ENCODE results near the gene FRMPD2. TPM values are rescaled to one million over a fixed set of nuclear protein-coding genes. Genes with fewer than 3 reads are reported as not detected.

The FRMPD2 gene
- total RNA-seq, 4 donors from 2014 or later = 0.80 TPM; not detected in 3

DNA sequence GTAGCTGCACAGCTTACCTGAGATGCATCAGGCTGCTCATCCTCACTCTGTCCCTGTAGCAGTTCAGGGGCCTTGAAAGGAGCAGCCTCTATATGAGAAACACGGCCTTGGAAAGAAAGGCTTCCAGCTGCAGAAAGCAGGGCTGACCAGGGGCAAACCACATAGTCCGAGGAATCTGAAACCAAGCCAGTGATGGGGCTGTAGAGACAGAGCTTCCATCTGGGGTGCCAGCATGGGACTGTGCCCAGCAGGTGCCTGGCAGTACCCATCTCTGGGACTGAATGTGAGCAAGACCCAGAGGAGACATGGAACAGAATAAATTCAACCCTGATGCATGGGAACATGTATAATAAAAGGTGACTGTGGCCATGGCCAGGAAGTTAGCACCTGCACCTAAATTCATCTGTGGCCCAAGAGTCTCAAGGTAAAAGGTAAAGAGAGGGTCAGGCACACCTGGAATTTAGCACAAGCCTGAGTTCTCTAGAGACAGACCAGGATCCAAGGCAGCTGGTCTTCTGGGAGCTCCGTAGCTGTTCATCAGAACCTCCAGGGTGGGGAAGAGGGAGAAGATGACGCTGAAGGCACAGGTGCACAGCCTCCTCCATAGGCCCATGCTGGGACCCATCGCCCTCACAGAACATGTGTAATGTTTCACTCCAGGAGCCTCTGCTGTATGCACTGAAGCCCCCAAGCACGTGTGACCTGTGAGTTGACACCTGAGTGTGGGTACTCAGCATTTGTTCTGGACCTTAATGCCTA lies 25.3 kb downstream of the FRMPD2 start:
- Histone ChIP-seq H3K36me3 (no peaks in the 10 kb centered on the region), H3K4me3 (no peak overlapping the region), H3K9me3 (no peaks in the 10 kb centered on the region), H3K27me3 (no peaks in the 10 kb centered on the region), H3K4me1 (peaks cover 0 to 8% (median 3%) of the 10 kb centered on the region in 4 donors), H3K27ac (no peak overlapping the region)
- in situ Hi-C loops (cut with MboI; ENCODE audit: low pct_ligation_motif_present in 1 of 4, low pct_unique_long_range_greater_than_20kb in 1 of 4, low sequenced_read_pairs in 3 of 4) = no loop called here
- intact Hi-C loops (cut with DNase I; ENCODE audit: low total_unique reads) = no loop called here
- WGBS, 2 donors (ENCODE audit: low coverage in 1 of 2) = 86% methylated on average over 6 of the region's 6 CpGs; no CpG with 5 or more reads in 1 of the 2 donors
- no peak for DNase-seq
- no peak for TF ChIP-seq EP300 (IDR thresholded peaks at IDR 0.05; ENCODE audit: low read depth)

DNA sequence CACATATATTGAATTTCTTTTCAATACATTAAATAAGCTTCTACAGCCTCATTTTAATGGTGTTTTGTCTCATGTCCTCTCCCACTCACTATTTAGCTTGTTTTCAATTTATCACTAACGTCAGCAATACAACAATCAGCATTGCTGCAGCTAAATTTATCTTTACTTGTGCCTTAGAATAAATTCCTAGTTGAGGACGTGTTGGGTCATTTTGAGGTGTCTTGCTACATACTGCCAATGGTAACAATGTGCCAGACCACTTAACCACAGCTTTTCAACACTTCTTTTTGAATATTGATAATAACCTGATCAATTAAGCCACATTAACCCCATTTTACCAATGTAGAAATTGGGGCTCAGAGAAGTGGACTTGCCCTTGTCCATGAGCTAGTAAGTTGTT lies 26.0 kb downstream of the FRMPD2 start:
- no peak for TF ChIP-seq POLR2A (IDR thresholded peaks at IDR 0.05)
- TF ChIP-seq POLR2AphosphoS5 (IDR thresholded peaks at IDR 0.05) = no peak
- no peak for TF ChIP-seq EP300 (IDR thresholded peaks at IDR 0.05; ENCODE audit: low read depth)
- TF ChIP-seq, protein P1, sequence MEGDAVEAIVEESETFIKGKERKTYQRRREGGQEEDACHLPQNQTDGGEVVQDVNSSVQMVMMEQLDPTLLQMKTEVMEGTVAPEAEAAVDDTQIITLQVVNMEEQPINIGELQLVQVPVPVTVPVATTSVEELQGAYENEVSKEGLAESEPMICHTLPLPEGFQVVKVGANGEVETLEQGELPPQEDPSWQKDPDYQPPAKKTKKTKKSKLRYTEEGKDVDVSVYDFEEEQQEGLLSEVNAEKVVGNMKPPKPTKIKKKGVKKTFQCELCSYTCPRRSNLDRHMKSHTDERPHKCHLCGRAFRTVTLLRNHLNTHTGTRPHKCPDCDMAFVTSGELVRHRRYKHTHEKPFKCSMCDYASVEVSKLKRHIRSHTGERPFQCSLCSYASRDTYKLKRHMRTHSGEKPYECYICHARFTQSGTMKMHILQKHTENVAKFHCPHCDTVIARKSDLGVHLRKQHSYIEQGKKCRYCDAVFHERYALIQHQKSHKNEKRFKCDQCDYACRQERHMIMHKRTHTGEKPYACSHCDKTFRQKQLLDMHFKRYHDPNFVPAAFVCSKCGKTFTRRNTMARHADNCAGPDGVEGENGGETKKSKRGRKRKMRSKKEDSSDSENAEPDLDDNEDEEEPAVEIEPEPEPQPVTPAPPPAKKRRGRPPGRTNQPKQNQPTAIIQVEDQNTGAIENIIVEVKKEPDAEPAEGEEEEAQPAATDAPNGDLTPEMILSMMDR (IDR thresholded peaks at IDR 0.05) = no peak
- 54% methylated on average over 2 of the region's 2 CpGs; no CpG with 5 or more reads in 1 of the 2 donors for WGBS, 2 donors (ENCODE audit: low coverage in 1 of 2)
- in situ Hi-C loops (cut with MboI; ENCODE audit: low pct_ligation_motif_present in 1 of 4, low pct_unique_long_range_greater_than_20kb in 1 of 4, low sequenced_read_pairs in 3 of 4) = no loop called here

DNA sequence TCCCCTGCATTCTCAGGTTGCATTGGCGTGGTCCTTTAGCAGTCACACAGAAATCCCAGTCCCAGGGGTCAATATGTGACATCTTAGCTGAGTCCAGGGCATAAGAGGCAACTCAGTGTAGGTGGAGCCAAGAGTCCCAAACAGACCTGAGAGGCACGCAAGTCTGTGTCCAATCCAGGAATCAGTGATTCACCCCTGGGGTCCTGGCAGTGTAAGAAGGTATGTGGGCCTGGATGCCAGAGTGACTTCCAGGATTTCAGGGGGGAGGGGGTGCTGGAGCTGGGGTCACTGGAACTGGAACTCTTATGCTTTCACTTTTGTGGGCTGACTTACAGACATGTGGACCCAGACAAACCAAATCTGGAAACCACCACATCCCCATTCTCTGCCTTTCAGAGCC lies 26.8 kb downstream of the FRMPD2 start:
- WGBS, 2 donors (ENCODE audit: low coverage in 1 of 2) = 73% methylated on average over 2 of the region's 2 CpGs; no CpG with 5 or more reads in 1 of the 2 donors

More for the DNA sequence above, 26.0 kb downstream of the FRMPD2 start:
- Histone ChIP-seq H3K27me3 (no peaks in the 10 kb centered on the region), H3K4me1 (peaks cover 0 to 8% (median 3%) of the 10 kb centered on the region in 4 donors), H3K36me3 (no peaks in the 10 kb centered on the region), H3K27ac (no peak overlapping the region), H3K9me3 (no peaks in the 10 kb centered on the region), H3K4me3 (no peak overlapping the region)
- intact Hi-C loops (cut with DNase I; ENCODE audit: low total_unique reads) = no loop called here
- no peak for DNase-seq

DNA sequence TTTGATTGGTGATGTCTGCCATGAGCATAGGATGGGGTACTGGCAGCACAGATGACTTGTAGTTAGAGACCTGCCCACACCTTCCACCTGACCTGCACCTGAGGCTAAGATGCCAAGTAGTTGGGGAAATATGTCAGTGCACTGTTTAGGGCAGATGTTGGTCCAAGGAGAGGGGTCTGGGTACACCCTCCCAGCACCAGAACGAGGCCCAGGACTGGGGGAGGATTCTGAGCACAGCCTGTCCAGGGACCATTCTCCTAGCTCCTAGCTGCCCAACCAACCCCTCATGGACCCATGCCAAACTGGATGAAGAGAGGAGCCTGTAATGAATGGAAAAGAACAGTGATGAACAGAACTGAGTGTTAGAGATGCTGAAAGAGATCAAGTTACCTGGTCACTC lies 28.0 kb downstream of the FRMPD2 start:
- intact Hi-C loops (cut with DNase I; ENCODE audit: low total_unique reads) = no loop called here
- H3K36me3 ChIP-seq = no peaks in the 10 kb centered on the region
- H3K4me3 ChIP-seq = no peak overlapping the region
- no peak for TF ChIP-seq POLR2AphosphoS5 (IDR thresholded peaks at IDR 0.05)
- TF ChIP-seq, protein P1 (IDR thresholded peaks at IDR 0.05) = no peak
- no peaks in the 10 kb centered on the region for H3K27me3 ChIP-seq
- no peak for DNase-seq
- 65 to 80% methylated on average over 1 of the region's 1 CpG for WGBS, 2 donors (ENCODE audit: low coverage in 1 of 2)
- H3K27ac ChIP-seq = no peak overlapping the region
- in situ Hi-C loops (cut with MboI; ENCODE audit: low pct_ligation_motif_present in 1 of 4, low pct_unique_long_range_greater_than_20kb in 1 of 4, low sequenced_read_pairs in 3 of 4) = no loop called here
- peaks cover 0 to 1% (median 0%) of the 10 kb centered on the region in 4 donors for H3K4me1 ChIP-seq
- H3K9me3 ChIP-seq = no peaks in the 10 kb centered on the region

More for the DNA sequence above, 26.8 kb downstream of the FRMPD2 start:
- Histone ChIP-seq H3K27me3 (no peaks in the 10 kb centered on the region), H3K4me1 (peaks cover 0 to 8% (median 3%) of the 10 kb centered on the region in 4 donors), H3K4me3 (no peak overlapping the region), H3K9me3 (no peaks in the 10 kb centered on the region), H3K27ac (no peak overlapping the region), H3K36me3 (no peaks in the 10 kb centered on the region)
- in situ Hi-C loops (cut with MboI; ENCODE audit: low pct_ligation_motif_present in 1 of 4, low pct_unique_long_range_greater_than_20kb in 1 of 4, low sequenced_read_pairs in 3 of 4) (no loop called here), intact Hi-C loops (cut with DNase I; ENCODE audit: low total_unique reads) (no loop called here)
- TF ChIP-seq POLR2A (IDR thresholded peaks at IDR 0.05) (no peak), POLR2AphosphoS5 (IDR thresholded peaks at IDR 0.05) (no peak), EP300 (IDR thresholded peaks at IDR 0.05; ENCODE audit: low read depth) (no peak)
- TF ChIP-seq, protein P1 (IDR thresholded peaks at IDR 0.05) = no peak
- DNase-seq = no peak

Measured in transverse colon (tissue), 4 donors.